PC-3 (cell line): ENCODE results near the gene NEK1. TPM values are rescaled to one million over a fixed set of nuclear protein-coding genes. Genes with fewer than 3 reads are reported as not detected.

ENCODE experiments used
- ATAC-seq: fragments of 200-7000 bp; cut with Tn5 transposase; 2 replicates; pipeline ENCODE4 v1.9.1; 2020; ENCODE audit warnings: mild to moderate bottlenecking, moderate library complexity
- BruUV-seq: library from RNA; stranded (reverse); fragments of 400-500 nt; replicated peaks from 2 replicates; lab custom pipeline; 2021; lab: Mats Ljungman, UMichigan
- CTCF ChIA-PET: fragments of 300-600 bp; sonication (Branson Sonifier 250); formaldehyde crosslinking; loops from one replicate; lab custom pipeline; 2022; ENCODE audit warnings: antibody characterized with exemption; lab: Charles Lee
- POLR2A ChIA-PET: fragments of 300-600 bp; sonication (Branson Sonifier 250); formaldehyde crosslinking; loops from one replicate; lab custom pipeline; 2022; ENCODE audit warnings: antibody characterized with exemption; ENCODE audit not compliant: unreplicated experiment; lab: Charles Lee
- DNase-seq: peaks from one replicate; pipeline ENCODE4 v3.0.0-alpha.2; 2015
- H2AFZ ChIP-seq: fragments of 300-600 bp; sonication (generic); 2 replicates; pipeline ENCODE4 v1.6.0; 2016; ENCODE audit warnings: antibody characterized with exemption, low read length
- H3F3A ChIP-seq: fragments of 300-600 bp; sonication (generic); one replicate; pipeline ENCODE4 v1.6.0; 2017; ENCODE audit warnings: antibody characterized with exemption, low read length, control low read depth, mild to moderate bottlenecking; ENCODE audit not compliant: unreplicated experiment
- H3K27ac ChIP-seq: fragments of 300-600 bp; sonication (generic); 2 replicates; pipeline ENCODE4 v1.5.1; 2016; ENCODE audit warnings: mild to moderate bottlenecking, low read length
- H3K27me3 ChIP-seq: fragments of 300-600 bp; sonication (generic); 2 replicates; pipeline ENCODE4 v1.6.1; 2016; ENCODE audit warnings: low read length, mixed read lengths
- H3K36me3 ChIP-seq: fragments of 300-600 bp; sonication (generic); 2 replicates; pipeline ENCODE4 v1.6.1; 2016; ENCODE audit warnings: low read depth, mixed run types, low read length, mixed read lengths
- H3K4me1 ChIP-seq: fragments of 300-600 bp; sonication (generic); 2 replicates; pipeline ENCODE4 v1.5.1; 2016; ENCODE audit warnings: low read length; ENCODE audit not compliant: insufficient read depth
- H3K4me2 ChIP-seq: fragments of 300-600 bp; sonication (generic); 2 replicates; pipeline ENCODE4 v1.6.0; 2016; ENCODE audit warnings: low read length
- H3K4me3 ChIP-seq: fragments of 300-600 bp; sonication (generic); 2 replicates; pipeline ENCODE4 v1.5.1; 2016; ENCODE audit warnings: mild to moderate bottlenecking, low read length, mixed read lengths
- H3K79me2 ChIP-seq: fragments of 300-600 bp; sonication (generic); 2 replicates; pipeline ENCODE4 v1.6.1; 2017; ENCODE audit warnings: low read length, mixed read lengths
- H3K9ac ChIP-seq: fragments of 300-600 bp; sonication (generic); 2 replicates; pipeline ENCODE4 v1.6.0; 2016; ENCODE audit warnings: mild to moderate bottlenecking, low read length
- H3K9me2 ChIP-seq: fragments of 300-600 bp; sonication (generic); replicated peaks from 2 replicates; pipeline ENCODE4 v1.6.1; 2016; ENCODE audit warnings: mixed run types, low read length, mixed read lengths
- H3K9me3 ChIP-seq: fragments of 300-600 bp; sonication (generic); 2 replicates; pipeline ENCODE4 v1.6.1; 2016; ENCODE audit warnings: low read length, mixed read lengths
- H4K20me1 ChIP-seq: fragments of 300-600 bp; sonication (generic); 2 replicates; pipeline ENCODE4 v1.6.1; 2016; ENCODE audit warnings: low read length, mixed read lengths
- EZH2 ChIP-seq: fragments of 300-600 bp; sonication (generic); IDR thresholded peaks from one replicate; pipeline ENCODE4 v1.6.1; 2017; ENCODE audit warnings: antibody characterized with exemption, mild to moderate bottlenecking, low read length; ENCODE audit not compliant: unreplicated experiment
- EZH2phosphoT487 ChIP-seq: fragments of 300-600 bp; sonication (generic); IDR thresholded peaks from 2 replicates; pipeline ENCODE4 v1.6.1; 2018; ENCODE audit warnings: mild to moderate bottlenecking, antibody characterized with exemption, low read length, borderline replicate concordance
- intact Hi-C: fragments of 100-400 bp; cut with micrococcal nuclease; formaldehyde crosslinking; loops from 2 replicates; pipeline ENCODE4 v1.9.0; 2023
- total RNA-seq: library from RNA; depleted of rRNA; stranded (reverse); fragments of >200 nt; gene quantifications from 2 replicates; pipeline ENCODE4 v1.2.3, GENCODE V29; 2014
- TF ChIP-seq, protein P1 (sequence below): fragments of 300-600 bp; sonication (generic); conservative IDR thresholded peaks from 2 replicates; pipeline ENCODE4 v1.5.1; 2017; ENCODE audit warnings: antibody characterized with exemption, low read depth, mild to moderate bottlenecking, low read length

The NEK1 gene
- total RNA-seq, 1 experiment from 2014 or later, result 4.3 TPM

DNA sequence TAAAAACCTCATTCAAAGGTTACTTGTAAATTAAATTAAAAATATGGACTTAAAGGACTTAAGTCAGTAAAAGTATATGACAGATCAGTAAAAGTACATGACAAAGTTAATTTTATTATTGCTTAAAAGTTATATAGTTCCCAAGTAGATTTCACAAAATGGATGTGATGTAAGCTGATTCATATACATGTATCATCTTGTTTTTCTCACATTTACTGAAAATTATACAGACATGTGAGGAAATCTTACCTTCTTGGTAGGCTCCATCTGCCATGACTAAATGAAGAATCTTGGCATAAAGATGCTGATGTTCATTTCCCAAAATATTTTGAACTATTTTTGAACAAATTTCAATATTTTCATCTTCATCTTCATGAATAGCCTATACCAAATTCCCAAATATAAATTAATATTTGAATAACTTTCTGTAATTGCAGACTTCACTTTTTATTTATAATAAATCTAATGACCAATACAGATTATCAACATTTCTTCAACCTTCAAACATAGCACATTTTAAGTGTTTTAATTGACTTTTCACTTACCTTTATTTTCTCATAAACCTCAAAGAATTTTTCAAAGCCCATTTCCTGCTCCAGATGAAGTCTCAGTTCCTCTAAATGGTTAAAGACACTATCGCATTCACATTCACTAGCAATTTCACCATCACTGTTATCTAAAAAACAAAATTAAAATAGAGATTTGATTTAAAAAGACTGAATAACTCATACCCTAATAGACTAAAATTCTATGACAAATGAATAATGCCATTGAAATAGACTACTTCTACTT is 212.2 kb downstream of the NEK1 start:
- H4K20me1 ChIP-seq, result no peaks in the 10 kb centered on the region
- H2AFZ ChIP-seq, result no peak overlapping the region
- H3K36me3 ChIP-seq, result no peaks in the 10 kb centered on the region
- H3K9me3 ChIP-seq, result no peaks in the 10 kb centered on the region
- no peaks in the 10 kb centered on the region; the same call in 1 of the 2 replicates for H3K4me1 ChIP-seq
- H3K79me2 ChIP-seq, result no peaks in the 10 kb centered on the region
- H3K27me3 ChIP-seq, result no peaks in the 10 kb centered on the region
- BruUV-seq, result no TSS peak
- ChIA-PET POLR2A (no interaction called here), CTCF (no interaction called here)
- no peak overlapping the region for H3K4me3 ChIP-seq
- H3F3A ChIP-seq, result no peaks in the 10 kb centered on the region
- DNase-seq (no peak), ATAC-seq (no peak)
- no peak overlapping the region for H3K9ac ChIP-seq
- no peak for TF ChIP-seq EZH2phosphoT487
- TF ChIP-seq, protein P1, sequence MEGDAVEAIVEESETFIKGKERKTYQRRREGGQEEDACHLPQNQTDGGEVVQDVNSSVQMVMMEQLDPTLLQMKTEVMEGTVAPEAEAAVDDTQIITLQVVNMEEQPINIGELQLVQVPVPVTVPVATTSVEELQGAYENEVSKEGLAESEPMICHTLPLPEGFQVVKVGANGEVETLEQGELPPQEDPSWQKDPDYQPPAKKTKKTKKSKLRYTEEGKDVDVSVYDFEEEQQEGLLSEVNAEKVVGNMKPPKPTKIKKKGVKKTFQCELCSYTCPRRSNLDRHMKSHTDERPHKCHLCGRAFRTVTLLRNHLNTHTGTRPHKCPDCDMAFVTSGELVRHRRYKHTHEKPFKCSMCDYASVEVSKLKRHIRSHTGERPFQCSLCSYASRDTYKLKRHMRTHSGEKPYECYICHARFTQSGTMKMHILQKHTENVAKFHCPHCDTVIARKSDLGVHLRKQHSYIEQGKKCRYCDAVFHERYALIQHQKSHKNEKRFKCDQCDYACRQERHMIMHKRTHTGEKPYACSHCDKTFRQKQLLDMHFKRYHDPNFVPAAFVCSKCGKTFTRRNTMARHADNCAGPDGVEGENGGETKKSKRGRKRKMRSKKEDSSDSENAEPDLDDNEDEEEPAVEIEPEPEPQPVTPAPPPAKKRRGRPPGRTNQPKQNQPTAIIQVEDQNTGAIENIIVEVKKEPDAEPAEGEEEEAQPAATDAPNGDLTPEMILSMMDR, result no peak
- no peak for TF ChIP-seq EZH2
- no peak overlapping the region for H3K4me2 ChIP-seq
- intact Hi-C loops, result no loop called here
- no peaks in the 10 kb centered on the region for H3K9me2 ChIP-seq
- H3K27ac ChIP-seq, result no peak overlapping the region

DNA sequence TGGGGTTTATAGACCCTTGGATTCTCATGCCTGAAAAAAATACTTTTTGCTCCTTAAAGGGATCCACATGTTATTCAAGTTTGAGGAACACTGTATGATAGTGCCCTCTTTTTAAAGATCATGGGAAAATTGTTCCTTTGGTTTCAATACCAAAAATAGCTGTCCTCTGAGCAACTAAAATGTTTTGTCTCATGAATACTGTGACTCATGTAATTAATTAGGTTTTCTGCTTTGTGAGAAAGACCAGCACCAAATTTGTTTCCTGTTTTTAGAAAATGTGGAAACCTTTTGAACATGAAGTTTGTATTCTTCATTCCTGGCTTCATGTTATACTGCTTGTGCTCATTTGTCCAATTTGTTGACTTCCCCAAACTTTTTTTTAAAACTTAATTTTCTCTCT is 214.1 kb downstream of the NEK1 start:
- DNase-seq (peak; percentile 9), ATAC-seq (no peak)
- Histone ChIP-seq H3F3A (no peaks in the 10 kb centered on the region), H3K27me3 (no peaks in the 10 kb centered on the region), H2AFZ (no peak overlapping the region), H3K9ac (no peak overlapping the region), H3K36me3 (no peaks in the 10 kb centered on the region), H3K4me2 (no peak overlapping the region), H4K20me1 (no peaks in the 10 kb centered on the region), H3K79me2 (no peaks in the 10 kb centered on the region), H3K4me3 (no peak overlapping the region), H3K4me1 (no peaks in the 10 kb centered on the region; the same call in 1 of the 2 replicates), H3K27ac (no peak overlapping the region), H3K9me3 (no peaks in the 10 kb centered on the region), H3K9me2 (no peaks in the 10 kb centered on the region)
- TF ChIP-seq EZH2, result no peak
- TF ChIP-seq, protein P1, result no peak
- TF ChIP-seq EZH2phosphoT487, result no peak
- ChIA-PET POLR2A (no interaction called here), CTCF (no interaction called here)
- intact Hi-C loops, result no loop called here
- no TSS peak for BruUV-seq

DNA sequence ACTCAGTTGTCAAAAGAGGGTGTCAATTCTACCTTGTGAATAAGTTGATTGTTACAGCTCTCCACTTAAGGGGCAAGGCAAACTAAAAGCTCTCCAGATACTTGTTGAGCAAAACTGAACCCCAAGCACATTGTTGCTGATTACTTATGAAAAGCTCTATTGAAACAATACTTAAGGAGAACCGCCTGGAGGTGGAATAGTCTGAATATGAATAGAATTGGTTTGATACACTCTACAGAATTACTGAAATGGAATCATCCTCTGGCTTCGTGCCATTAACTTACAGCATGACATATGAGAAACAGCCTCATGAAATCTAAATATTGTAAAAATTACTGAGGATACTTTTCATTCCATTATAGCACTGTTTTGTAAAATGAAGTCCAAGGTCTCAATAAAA is 214.6 kb downstream of the NEK1 start:
- no TSS peak for BruUV-seq
- CTCF ChIA-PET, result no interaction called here
- H3F3A ChIP-seq, result no peaks in the 10 kb centered on the region
- H4K20me1 ChIP-seq, result no peaks in the 10 kb centered on the region
- H3K4me1 ChIP-seq, result no peaks in the 10 kb centered on the region; the same call in 1 of the 2 replicates
- no peak overlapping the region for H3K9ac ChIP-seq
- no peaks in the 10 kb centered on the region for H3K79me2 ChIP-seq
- H3K9me3 ChIP-seq, result no peaks in the 10 kb centered on the region
- ATAC-seq (no peak), DNase-seq (no peak)
- TF ChIP-seq, protein P1, result no peak
- TF ChIP-seq EZH2, result no peak
- TF ChIP-seq EZH2phosphoT487, result no peak
- intact Hi-C loops, result no loop called here
- POLR2A ChIA-PET, result no interaction called here
- no peak overlapping the region for H2AFZ ChIP-seq
- H3K4me3 ChIP-seq, result no peak overlapping the region
- H3K36me3 ChIP-seq, result no peaks in the 10 kb centered on the region
- no peak overlapping the region for H3K4me2 ChIP-seq
- no peak overlapping the region for H3K27ac ChIP-seq
- no peaks in the 10 kb centered on the region for H3K9me2 ChIP-seq
- H3K27me3 ChIP-seq, result no peaks in the 10 kb centered on the region
